ENCODE data around the gene LMOD3. TPM values are rescaled to one million over a fixed set of nuclear protein-coding genes. Genes with fewer than 3 reads are reported as not detected.

LMOD3 gene
- total and polyA plus RNA-seq, 2 of the 4 experiments (the other 2 are of a cell fraction), result not detected

GRCh38 chr3:69103123-69103522 lies 19.3 kb downstream of the LMOD3 start:
- no peak overlapping the region for H3K9ac ChIP-seq (ENCODE audit: low read depth, low read length)
- no peak overlapping the region for H3K4ac ChIP-seq (ENCODE audit: low read depth, low read length)
- intact Hi-C loops (cut with micrococcal nuclease) (no loop called here), in situ Hi-C loops (cut with MboI; ENCODE audit: low sequenced_read_pairs) (no loop called here), dilution Hi-C loops (cut with HindIII; ENCODE audit: low sequenced_read_pairs, unreplicated experiment) (no loop called here)
- H3K27ac ChIP-seq (ENCODE audit: insufficient read depth, low read length), result no peak overlapping the region
- H3K18ac ChIP-seq (ENCODE audit: low read depth, low read length), result no peak overlapping the region
- H3K9me3 ChIP-seq (ENCODE audit: control insufficient read depth, insufficient read depth, low read length), result no peaks in the 10 kb centered on the region
- no peak overlapping the region for H3K4me2 ChIP-seq (ENCODE audit: low read depth, low read length)
- H4K91ac ChIP-seq (ENCODE audit: insufficient read depth, low read depth, low read length), result no peak overlapping the region
- TF ChIP-seq FOS (IDR thresholded peaks at IDR 0.05; ENCODE audit: low read depth, low read length) (no peak), RCOR1 (IDR thresholded peaks at IDR 0.05; ENCODE audit: insufficient replicate concordance, low read length) (no peak), CEBPB (IDR thresholded peaks at IDR 0.05; ENCODE audit: low read depth, low read length) (no peak), NFE2L2 (IDR thresholded peaks at IDR 0.05; ENCODE audit: low read depth, low read length) (no peak), CHD1 (IDR thresholded peaks at IDR 0.05; ENCODE audit: low read depth, low read length) (no peak), MAFK (IDR thresholded peaks at IDR 0.05; ENCODE audit: low read depth, low read length) (no peak), MXI1 (IDR thresholded peaks at IDR 0.05; ENCODE audit: borderline replicate concordance, low read depth, low read length) (no peak), MAZ (IDR thresholded peaks at IDR 0.05; ENCODE audit: borderline replicate concordance, low read depth, low read length) (no peak), ELK1 (IDR thresholded peaks at IDR 0.05; ENCODE audit: borderline replicate concordance, low read depth, low read length) (no peak), BHLHE40 (IDR thresholded peaks at IDR 0.05; ENCODE audit: low read depth, low read length) (no peak), RAD21 (IDR thresholded peaks at IDR 0.05; ENCODE audit: low read length) (no peak), SMC3 (IDR thresholded peaks at IDR 0.05; ENCODE audit: low read depth, low read length) (no peak), RFX5 (IDR thresholded peaks at IDR 0.05; ENCODE audit: low read depth, low read length) (no peak), USF2 (IDR thresholded peaks at IDR 0.05; ENCODE audit: low read depth, low read length) (no peak), POLR2A (IDR thresholded peaks at IDR 0.05; ENCODE audit: low read depth, low read length) (no peak)
- TF ChIP-seq, protein P1, sequence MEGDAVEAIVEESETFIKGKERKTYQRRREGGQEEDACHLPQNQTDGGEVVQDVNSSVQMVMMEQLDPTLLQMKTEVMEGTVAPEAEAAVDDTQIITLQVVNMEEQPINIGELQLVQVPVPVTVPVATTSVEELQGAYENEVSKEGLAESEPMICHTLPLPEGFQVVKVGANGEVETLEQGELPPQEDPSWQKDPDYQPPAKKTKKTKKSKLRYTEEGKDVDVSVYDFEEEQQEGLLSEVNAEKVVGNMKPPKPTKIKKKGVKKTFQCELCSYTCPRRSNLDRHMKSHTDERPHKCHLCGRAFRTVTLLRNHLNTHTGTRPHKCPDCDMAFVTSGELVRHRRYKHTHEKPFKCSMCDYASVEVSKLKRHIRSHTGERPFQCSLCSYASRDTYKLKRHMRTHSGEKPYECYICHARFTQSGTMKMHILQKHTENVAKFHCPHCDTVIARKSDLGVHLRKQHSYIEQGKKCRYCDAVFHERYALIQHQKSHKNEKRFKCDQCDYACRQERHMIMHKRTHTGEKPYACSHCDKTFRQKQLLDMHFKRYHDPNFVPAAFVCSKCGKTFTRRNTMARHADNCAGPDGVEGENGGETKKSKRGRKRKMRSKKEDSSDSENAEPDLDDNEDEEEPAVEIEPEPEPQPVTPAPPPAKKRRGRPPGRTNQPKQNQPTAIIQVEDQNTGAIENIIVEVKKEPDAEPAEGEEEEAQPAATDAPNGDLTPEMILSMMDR (conservative IDR thresholded peaks at IDR 0.05; ENCODE audit: low read depth, low read length), result no peak
- no CpG with 5 or more reads among the region's 3 CpGs for WGBS, 2 experiments (ENCODE audit: extremely low coverage in 2 of 2, insufficient read length in 1 of 2)
- no peak overlapping the region for H2BK120ac ChIP-seq (ENCODE audit: low read depth, low read length)
- no peaks in the 10 kb centered on the region for H3K4me1 ChIP-seq (ENCODE audit: control insufficient read depth, insufficient read depth, low read length)
- no peak overlapping the region for H2AK9ac ChIP-seq (replicated peaks; ENCODE audit: low read depth, low read length, poor library complexity)
- H2BK5ac ChIP-seq (ENCODE audit: low read depth, low read length, poor library complexity, severe bottlenecking), result no peak overlapping the region
- ChIA-PET CTCF (no interaction called here), POLR2A (ENCODE audit: unreplicated experiment) (no interaction called here)
- ATAC-seq (ENCODE audit: low read depth) (no peak), DNase-seq (no peak)
- H3K4me3 ChIP-seq (ENCODE audit: insufficient read depth, low read depth, low read length), result no peak overlapping the region
- H2BK15ac ChIP-seq (ENCODE audit: low read depth, low read length), result no peak overlapping the region
- H2BK20ac ChIP-seq (ENCODE audit: low read depth, low read length), result no peak overlapping the region
- H3K9me1 ChIP-seq (ENCODE audit: insufficient read depth, low read length), result peaks cover 2% of the 10 kb centered on the region; the same call in 1 of the 2 replicates
- H3K27me3 ChIP-seq (ENCODE audit: control insufficient read depth, insufficient read depth, low read length), result no peaks in the 10 kb centered on the region
- H3K36me3 ChIP-seq (ENCODE audit: control insufficient read depth, insufficient read depth, low read length), result peaks cover 20% of the 10 kb centered on the region
- H4K8ac ChIP-seq (ENCODE audit: low read depth in 2 of 2, low read length in 2 of 2), result no peak overlapping the region
- no peak overlapping the region for H3K23ac ChIP-seq (ENCODE audit: low read depth, low read length)
- H3K79me1 ChIP-seq (ENCODE audit: low read depth in 1 of 2, low read length in 2 of 2), result peaks cover 0 to 23% of the 10 kb centered on the region in 2 experiments
- H3K56ac ChIP-seq (ENCODE audit: extremely low read depth, insufficient read depth, low read length), result no peak overlapping the region
- H2AK5ac ChIP-seq (ENCODE audit: low read depth, low read length), result no peak overlapping the region
- no peaks in the 10 kb centered on the region; the same call in 1 of the 2 replicates for H4K20me1 ChIP-seq (ENCODE audit: insufficient read depth, low read length)
- no TSS peak for BruUV-seq (replicated peaks)
- H3K14ac ChIP-seq (replicated peaks; ENCODE audit: low read depth, low read length), result no peak overlapping the region
- no peak overlapping the region for H2AFZ ChIP-seq (replicated peaks; ENCODE audit: low read length, poor library complexity)
- H4K5ac ChIP-seq (ENCODE audit: low read depth, low read length), result no peak overlapping the region
